Activated T-cell treated with anti-CD3 and anti-CD28 coated beads, Interleukin-2, amount 50 U/mL, for 24 hours (primary cell): ENCODE measurements around the gene CHRM2.

Source experiments
- DNase-seq: peaks from one replicate; pipeline ENCODE4 v3.0.0-alpha.2; 2020
- H3K27ac Mint-ChIP-seq: 2 replicates; pipeline ENCODE4 v1.8.0; 2020; ENCODE audit warnings: mild to moderate bottlenecking, mixed read lengths
- H3K27me3 Mint-ChIP-seq: 2 replicates; pipeline ENCODE4 v1.8.0; 2020; ENCODE audit warnings: mixed read lengths
- H3K36me3 Mint-ChIP-seq: 2 replicates; pipeline ENCODE4 v1.8.0; 2020; ENCODE audit warnings: low read depth, mixed read lengths
- H3K4me1 Mint-ChIP-seq: 2 replicates; pipeline ENCODE4 v1.8.0; 2020; ENCODE audit warnings: low read depth, mixed read lengths
- H3K4me3 Mint-ChIP-seq: 2 replicates; pipeline ENCODE4 v1.8.0; 2020; ENCODE audit warnings: mild to moderate bottlenecking, moderate library complexity, mixed read lengths
- H3K9me3 Mint-ChIP-seq: 2 replicates; pipeline ENCODE4 v1.8.0; 2020; ENCODE audit warnings: mixed read lengths

The CHRM2 gene

DNA sequence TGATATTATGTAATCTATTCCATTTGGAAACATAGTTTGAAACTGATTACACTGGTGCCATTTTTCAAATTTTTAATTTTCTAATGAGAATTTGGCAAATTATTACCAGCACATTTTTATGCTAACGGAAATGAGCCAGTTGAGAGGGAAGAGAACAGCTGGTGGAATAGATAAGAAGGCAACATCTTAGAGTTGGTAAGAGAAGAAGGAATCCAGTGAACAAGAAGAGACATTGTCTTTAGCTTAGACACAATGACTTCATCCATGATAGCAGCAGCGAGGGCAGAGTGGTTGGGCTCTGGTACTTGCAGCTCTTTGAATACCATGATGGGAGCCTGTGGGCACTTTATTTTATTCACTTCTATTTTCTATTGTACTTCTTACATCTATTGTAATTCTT is 89.6 kb downstream of the CHRM2 start:
- no peak overlapping the region for H3K4me3 Mint-ChIP-seq

DNA sequence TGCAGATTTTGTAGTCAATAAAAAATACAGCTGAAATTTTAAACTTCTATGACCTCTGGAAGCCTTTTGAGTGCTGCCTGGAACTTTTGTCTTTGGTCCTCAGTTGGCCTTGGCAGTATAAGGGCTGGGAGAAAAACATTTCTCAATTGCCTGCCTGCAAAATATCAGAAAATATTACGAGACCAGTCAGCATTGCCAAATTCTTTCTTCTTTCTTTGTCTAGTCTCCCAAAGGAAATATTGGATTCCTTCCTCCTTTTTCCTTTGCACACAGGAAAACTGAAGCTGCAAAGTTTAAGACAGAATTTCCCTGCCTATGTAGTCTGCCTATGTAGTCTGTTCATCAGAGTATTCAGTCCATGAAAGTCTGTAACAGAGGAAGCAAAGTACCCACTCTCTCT is 95.9 kb downstream of the CHRM2 start:
- Mint-ChIP-seq H3K4me3 (no peak overlapping the region), H3K27ac (no peak overlapping the region), H3K9me3 (peaks cover 3% of the 10 kb centered on the region), H3K4me1 (no peaks in the 10 kb centered on the region), H3K27me3 (no peaks in the 10 kb centered on the region), H3K36me3 (no peaks in the 10 kb centered on the region)
- no peak for DNase-seq

More for the DNA sequence above, 89.6 kb downstream of the CHRM2 start:
- Mint-ChIP-seq H3K9me3 (peaks cover 2% of the 10 kb centered on the region), H3K27ac (no peak overlapping the region), H3K36me3 (no peaks in the 10 kb centered on the region), H3K27me3 (no peaks in the 10 kb centered on the region), H3K4me1 (no peaks in the 10 kb centered on the region)
- DNase-seq = no peak

- no peaks in the 10 kb centered on the region for H3K4me1 Mint-ChIP-seq
Observed at GRCh38 chr7:136966825-136967224, 98.4 kb downstream of the CHRM2 start.

GRCh38 chr7:136969761-136970160 is 101.3 kb downstream of the CHRM2 start:
- Mint-ChIP-seq H3K4me3 (no peak overlapping the region), H3K27ac (no peak overlapping the region)

More at GRCh38 chr7:136966825-136967224, 98.4 kb downstream of the CHRM2 start:
- no peak overlapping the region for H3K27ac Mint-ChIP-seq
- no peak overlapping the region for H3K4me3 Mint-ChIP-seq
- no peaks in the 10 kb centered on the region for H3K27me3 Mint-ChIP-seq
- H3K9me3 Mint-ChIP-seq = peaks cover 4% of the 10 kb centered on the region
- H3K36me3 Mint-ChIP-seq = no peaks in the 10 kb centered on the region
- no peak for DNase-seq

GRCh38 chr7:136971776-136972175 is 103.3 kb downstream of the CHRM2 start:
- Mint-ChIP-seq H3K36me3 (no peaks in the 10 kb centered on the region), H3K27ac (no peak overlapping the region), H3K4me1 (no peaks in the 10 kb centered on the region), H3K9me3 (peaks cover 11% of the 10 kb centered on the region), H3K4me3 (no peak overlapping the region), H3K27me3 (no peaks in the 10 kb centered on the region)
- DNase-seq = no peak

More at GRCh38 chr7:136969761-136970160, 101.3 kb downstream of the CHRM2 start:
- Mint-ChIP-seq H3K9me3 (peaks cover 8% of the 10 kb centered on the region), H3K4me1 (no peaks in the 10 kb centered on the region), H3K27me3 (no peaks in the 10 kb centered on the region), H3K36me3 (no peaks in the 10 kb centered on the region)
- no peak for DNase-seq

DNA sequence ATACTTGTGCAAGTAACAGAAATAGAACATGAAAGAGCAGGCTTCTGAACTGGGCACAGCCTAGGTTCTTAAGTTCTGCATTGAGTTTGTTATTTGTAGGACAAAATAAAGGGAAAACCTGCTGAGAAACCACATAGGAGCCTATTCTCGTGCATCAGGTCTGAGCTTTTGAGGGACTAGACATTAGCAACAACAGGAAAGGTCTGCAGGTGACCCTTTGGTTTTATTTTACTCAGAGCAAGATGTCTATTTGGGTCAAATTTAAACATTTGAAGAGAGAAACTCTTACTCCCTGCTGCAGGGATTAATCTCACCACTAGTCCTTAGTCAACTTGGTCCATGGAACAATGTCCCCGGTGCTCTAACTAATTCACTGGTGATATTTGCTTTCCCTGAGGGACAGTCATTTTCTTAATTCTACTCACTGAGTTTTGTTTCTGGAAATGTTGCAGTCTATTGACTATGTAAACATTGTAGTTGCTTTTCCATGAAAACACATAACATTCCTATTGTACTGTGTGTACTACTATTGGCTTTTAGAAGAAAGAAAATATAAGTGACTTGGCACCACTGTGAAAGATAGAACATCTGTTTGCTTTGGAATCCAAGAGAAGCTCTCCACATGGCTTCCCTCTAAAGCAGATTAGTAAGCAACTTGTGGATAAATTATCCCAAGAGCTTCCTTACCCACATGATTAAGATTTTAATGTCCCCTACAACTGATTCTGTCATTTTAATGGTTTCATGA is 108.2 kb downstream of the CHRM2 start:
- Mint-ChIP-seq H3K4me1 (no peaks in the 10 kb centered on the region), H3K4me3 (no peak overlapping the region), H3K9me3 (peaks cover 14% of the 10 kb centered on the region), H3K27ac (no peak overlapping the region), H3K36me3 (no peaks in the 10 kb centered on the region), H3K27me3 (no peaks in the 10 kb centered on the region)
- no peak for DNase-seq

- H3K4me3 Mint-ChIP-seq = no peak overlapping the region
- no peaks in the 10 kb centered on the region for H3K4me1 Mint-ChIP-seq
- no peak for DNase-seq
- no peaks in the 10 kb centered on the region for H3K27me3 Mint-ChIP-seq
- peaks cover 5% of the 10 kb centered on the region for H3K9me3 Mint-ChIP-seq
- H3K27ac Mint-ChIP-seq = no peak overlapping the region
- no peaks in the 10 kb centered on the region for H3K36me3 Mint-ChIP-seq
Observed at GRCh38 chr7:136993377-136993776, 124.9 kb downstream of the CHRM2 start.

GRCh38 chr7:136997735-136998134 is 129.3 kb downstream of the CHRM2 start:
- Mint-ChIP-seq H3K4me1 (no peaks in the 10 kb centered on the region), H3K36me3 (no peaks in the 10 kb centered on the region), H3K9me3 (peaks cover 2% of the 10 kb centered on the region), H3K27ac (no peak overlapping the region), H3K4me3 (no peak overlapping the region), H3K27me3 (no peaks in the 10 kb centered on the region)
- no peak for DNase-seq

DNA sequence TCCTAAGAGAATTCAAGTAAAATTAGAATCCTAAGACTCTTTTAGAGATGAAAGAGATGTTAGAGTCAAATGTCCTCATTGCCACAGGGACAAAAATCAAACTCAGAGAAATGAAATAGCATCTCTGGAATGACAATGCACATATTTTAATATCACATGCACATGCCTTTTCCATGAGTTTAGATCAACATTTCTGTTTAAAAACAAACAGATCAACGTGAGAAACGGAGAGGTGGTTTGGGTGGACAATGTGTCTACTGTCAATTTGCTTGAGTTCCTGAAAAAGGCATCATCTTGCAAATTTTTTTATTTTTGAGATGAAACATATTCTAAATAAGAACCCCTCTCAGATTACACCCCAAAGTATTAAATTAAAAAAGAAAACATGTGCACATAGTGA is 130.0 kb downstream of the CHRM2 start:
- no peak overlapping the region for H3K4me3 Mint-ChIP-seq
- no peaks in the 10 kb centered on the region for H3K27me3 Mint-ChIP-seq
- no peaks in the 10 kb centered on the region for H3K4me1 Mint-ChIP-seq
- H3K36me3 Mint-ChIP-seq = no peaks in the 10 kb centered on the region
- no peak overlapping the region for H3K27ac Mint-ChIP-seq
- no peaks in the 10 kb centered on the region for H3K9me3 Mint-ChIP-seq
- DNase-seq = no peak

GRCh38 chr7:137000621-137001020 is 132.2 kb downstream of the CHRM2 start:
- H3K9me3 Mint-ChIP-seq = peaks cover 4% of the 10 kb centered on the region
- H3K27ac Mint-ChIP-seq = no peak overlapping the region
- H3K4me1 Mint-ChIP-seq = no peaks in the 10 kb centered on the region
- H3K27me3 Mint-ChIP-seq = no peaks in the 10 kb centered on the region
- H3K36me3 Mint-ChIP-seq = no peaks in the 10 kb centered on the region
- DNase-seq = no peak
- H3K4me3 Mint-ChIP-seq = no peak overlapping the region

DNA sequence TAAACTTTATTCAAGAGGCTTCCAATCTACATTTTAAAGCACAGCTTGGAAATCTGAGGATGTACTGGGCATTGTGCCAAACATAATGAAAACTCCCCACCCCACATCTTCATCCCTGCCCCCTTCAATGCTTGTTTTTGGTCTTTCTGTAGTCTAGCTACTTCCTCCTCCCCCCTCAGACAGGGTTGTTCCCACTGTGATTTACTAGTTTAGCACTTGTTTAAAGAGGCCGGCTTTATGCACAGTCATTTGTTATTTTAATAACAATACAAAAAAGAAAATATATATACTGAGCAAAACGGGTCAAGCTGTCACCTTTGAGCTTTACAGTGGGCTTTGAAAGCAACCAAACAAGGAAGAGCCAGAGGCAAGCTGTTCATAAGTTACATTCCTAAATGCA is 132.6 kb downstream of the CHRM2 start:
- Mint-ChIP-seq H3K36me3 (no peaks in the 10 kb centered on the region), H3K4me3 (no peak overlapping the region), H3K27me3 (no peaks in the 10 kb centered on the region), H3K4me1 (no peaks in the 10 kb centered on the region), H3K27ac (no peak overlapping the region), H3K9me3 (peaks cover 4% of the 10 kb centered on the region)
- DNase-seq = no peak

DNA sequence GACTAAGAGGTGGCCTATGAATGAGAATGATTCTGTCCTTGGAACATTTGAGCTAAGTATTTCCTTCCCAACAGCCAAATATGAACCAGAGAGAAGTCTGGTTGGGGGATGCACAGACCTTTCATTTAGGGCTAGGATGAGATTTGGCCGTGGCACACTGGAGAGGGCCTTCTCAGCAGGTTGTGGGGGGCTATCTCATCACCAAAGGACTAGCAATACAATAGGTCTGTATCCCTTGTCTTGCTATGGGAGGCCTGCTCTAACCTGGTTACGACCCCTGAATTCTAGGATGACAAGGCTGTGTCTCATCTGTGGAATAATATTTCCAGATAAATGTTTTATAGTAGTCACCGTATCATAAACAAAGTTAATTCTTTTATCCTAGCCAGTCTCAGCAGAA is 133.0 kb downstream of the CHRM2 start:
- no peak overlapping the region for H3K27ac Mint-ChIP-seq
- H3K36me3 Mint-ChIP-seq = no peaks in the 10 kb centered on the region
- no peaks in the 10 kb centered on the region for H3K27me3 Mint-ChIP-seq
- H3K4me1 Mint-ChIP-seq = no peaks in the 10 kb centered on the region
- no peak for DNase-seq
- H3K4me3 Mint-ChIP-seq = no peak overlapping the region
- peaks cover 6% of the 10 kb centered on the region for H3K9me3 Mint-ChIP-seq

DNA sequence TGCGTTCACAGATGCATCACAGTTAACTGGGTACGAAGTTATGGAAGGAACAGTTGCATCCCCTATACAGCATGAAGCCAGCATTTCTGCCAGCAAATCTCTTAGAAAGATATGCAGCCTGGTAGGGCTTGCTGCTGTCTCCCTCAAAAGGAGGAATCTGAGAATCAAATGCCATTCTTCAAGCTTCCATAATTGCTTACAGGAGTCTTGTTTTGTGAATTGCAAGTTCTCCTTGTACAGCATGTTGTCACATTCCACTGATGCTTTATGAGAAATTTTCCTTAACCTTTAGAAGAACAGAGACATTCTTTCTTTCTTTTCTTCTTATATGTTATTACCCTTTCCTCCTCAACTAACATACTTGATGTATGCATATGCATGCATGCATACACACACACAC is 134.6 kb downstream of the CHRM2 start:
- H3K27me3 Mint-ChIP-seq = no peaks in the 10 kb centered on the region
- H3K9me3 Mint-ChIP-seq = peaks cover 12% of the 10 kb centered on the region
- no peak overlapping the region for H3K4me3 Mint-ChIP-seq
- H3K4me1 Mint-ChIP-seq = no peaks in the 10 kb centered on the region
- no peak for DNase-seq
- no peaks in the 10 kb centered on the region for H3K36me3 Mint-ChIP-seq
- H3K27ac Mint-ChIP-seq = no peak overlapping the region

DNA sequence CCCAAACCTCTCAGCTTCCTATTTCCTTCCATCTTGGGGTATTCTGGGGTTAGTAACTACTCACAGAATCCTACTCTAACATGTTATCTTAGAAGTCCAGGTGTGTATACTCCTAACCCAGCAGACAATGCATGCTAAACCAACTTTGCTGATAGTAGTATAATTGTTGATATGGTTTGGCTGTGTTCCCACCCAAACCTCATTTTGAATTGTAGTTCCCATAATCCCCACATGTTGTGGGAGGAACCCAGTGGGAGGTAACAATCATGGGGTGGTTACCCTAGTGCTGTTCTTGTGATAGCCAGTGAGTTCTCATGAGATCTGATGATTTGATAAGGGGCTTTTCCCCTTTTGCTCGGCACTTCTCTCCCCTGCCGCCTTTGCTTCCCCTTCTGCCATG is 135.1 kb downstream of the CHRM2 start:
- H3K27me3 Mint-ChIP-seq = no peaks in the 10 kb centered on the region
- H3K4me3 Mint-ChIP-seq = no peak overlapping the region
- peaks cover 12% of the 10 kb centered on the region for H3K9me3 Mint-ChIP-seq
- no peak for DNase-seq
- H3K27ac Mint-ChIP-seq = no peak overlapping the region
- H3K4me1 Mint-ChIP-seq = no peaks in the 10 kb centered on the region
- H3K36me3 Mint-ChIP-seq = no peaks in the 10 kb centered on the region

DNA sequence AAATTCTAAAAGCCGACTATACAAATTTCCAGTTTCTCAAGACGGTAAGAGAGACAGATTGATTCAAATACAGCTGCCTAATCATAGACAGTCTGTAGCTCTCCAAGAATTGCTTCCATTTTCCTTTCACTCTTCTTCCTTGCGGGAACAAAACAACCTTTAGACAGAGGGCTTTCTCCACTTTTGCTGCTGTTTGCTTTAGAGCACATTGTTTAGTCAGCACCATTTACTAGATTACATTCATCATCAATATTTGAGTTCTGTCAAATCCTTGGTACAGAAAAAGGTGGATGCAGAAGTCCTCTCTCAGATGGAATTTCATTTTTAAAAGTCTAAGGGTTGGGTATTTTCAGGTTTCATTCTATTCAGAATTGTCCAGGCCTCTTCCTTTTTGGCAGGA is 137.4 kb downstream of the CHRM2 start:
- Mint-ChIP-seq H3K9me3 (peaks cover 12% of the 10 kb centered on the region), H3K36me3 (no peaks in the 10 kb centered on the region), H3K4me3 (no peak overlapping the region), H3K27me3 (no peaks in the 10 kb centered on the region), H3K27ac (no peak overlapping the region), H3K4me1 (no peaks in the 10 kb centered on the region)
- DNase-seq = no peak

DNA sequence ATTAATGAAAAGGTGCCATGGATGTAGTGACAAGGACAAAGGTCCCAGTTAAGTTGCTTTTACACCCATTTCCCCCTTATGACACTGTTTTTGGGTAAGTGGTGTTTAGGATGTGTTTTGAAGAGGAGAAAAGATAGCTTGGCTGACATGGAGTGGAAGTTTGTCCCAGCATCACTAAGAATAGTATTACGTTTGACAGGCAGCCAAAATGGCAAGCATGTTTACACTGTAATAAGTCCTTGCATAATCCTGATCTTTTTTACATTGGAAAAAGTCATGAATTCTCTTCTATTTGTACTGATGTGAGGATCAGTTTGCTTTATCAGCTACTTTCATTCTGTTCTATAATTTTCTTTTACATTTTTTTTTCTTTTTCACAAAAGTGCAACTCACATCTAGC is 137.8 kb downstream of the CHRM2 start:
- Mint-ChIP-seq H3K27ac (no peak overlapping the region), H3K27me3 (no peaks in the 10 kb centered on the region), H3K9me3 (peaks cover 12% of the 10 kb centered on the region), H3K4me3 (no peak overlapping the region), H3K36me3 (no peaks in the 10 kb centered on the region), H3K4me1 (no peaks in the 10 kb centered on the region)
- DNase-seq = no peak
